HEK293 (cell line): ENCODE data around the gene HERC3.
A peak's percentile ranks its signal among the peaks of the same experiment; 100 is the strongest.

Experiments used
- CTCF ChIA-PET: fragments of 350-600 bp; formaldehyde crosslinking; extraction: SDS; loops from one replicate; lab custom pipeline; 2021; ENCODE audit warnings: antibody characterized with exemption; lab: Yijun Ruan, JAX
- POLR2A ChIA-PET: fragments of 300-600 bp; formaldehyde crosslinking; extraction: SDS; loops from one replicate; lab custom pipeline; 2020; ENCODE audit warnings: antibody characterized with exemption, inconsistent platforms; lab: Yijun Ruan, JAX
- H3K27ac ChIP-seq: fragments of 200-500 bp; sonication (Bioruptor generic); 2 replicates; pipeline ENCODE4 v1.5.1; 2014; ENCODE audit warnings: low read depth, low read length, control low read depth, inconsistent platforms; ENCODE audit errors: extremely low read depth
- H3K36me3 ChIP-seq, 2 experiments: fragments of 200-500 bp in 1 of 2; sonication (Bioruptor generic) in 1 of 2; 1 replicate in 1 of 2; 2 replicates in 1 of 2; pipeline ENCODE4 v1.5.1; 2014 to 2017; ENCODE audit warnings: inconsistent platforms in 2 of 2, low read length in 2 of 2; ENCODE audit not compliant: control insufficient read depth in 2 of 2, insufficient read depth in 1 of 2
- H3K4me1 ChIP-seq: fragments of 200-500 bp; sonication (Bioruptor generic); 2 replicates; pipeline ENCODE4 v1.5.1; 2014; ENCODE audit warnings: mild to moderate bottlenecking, low read length, inconsistent platforms; ENCODE audit not compliant: control insufficient read depth, insufficient read depth
- H3K4me3 ChIP-seq: 2 replicates; pipeline ENCODE4 v1.5.1; 2011; ENCODE audit warnings: low read depth, mild to moderate bottlenecking, control low read depth, low read length, moderate library complexity
- H3K9me3 ChIP-seq: fragments of 200-500 bp; sonication (Bioruptor generic); 2 replicates; pipeline ENCODE4 v1.5.1; 2014; ENCODE audit warnings: low read depth, low read length, inconsistent platforms; ENCODE audit not compliant: control insufficient read depth, insufficient read depth
- MZF1 ChIP-seq: fragments of 450-650 bp; formaldehyde crosslinking; IDR thresholded peaks from 2 replicates; pipeline ENCODE4 v1.5.1; 2017; ENCODE audit warnings: missing biosample characterization, missing genetic modification characterization, borderline replicate concordance
- PRDM1 ChIP-seq: fragments of 450-650 bp; formaldehyde crosslinking; IDR thresholded peaks from 2 replicates; pipeline ENCODE4; 2016; ENCODE audit warnings: missing biosample characterization, missing genetic modification characterization
- ZBTB17 ChIP-seq: fragments of 450-650 bp; formaldehyde crosslinking; IDR thresholded peaks from 2 replicates; pipeline ENCODE4 v1.5.1; 2016; ENCODE audit warnings: missing biosample characterization, missing genetic modification characterization
- ZBTB48 ChIP-seq: fragments of 450-650 bp; formaldehyde crosslinking; IDR thresholded peaks from 2 replicates; pipeline ENCODE4 v1.5.1; 2016; ENCODE audit warnings: missing biosample characterization, missing genetic modification characterization
- ZNF214 ChIP-seq: fragments of 450-650 bp; formaldehyde crosslinking; IDR thresholded peaks from 2 replicates; pipeline ENCODE4 v1.5.1; 2017; ENCODE audit warnings: missing biosample characterization, mild to moderate bottlenecking, missing genetic modification characterization, borderline replicate concordance
- ZNF248 ChIP-seq: fragments of 450-650 bp; formaldehyde crosslinking; IDR thresholded peaks from 2 replicates; pipeline ENCODE4 v1.5.1; 2017; ENCODE audit warnings: missing biosample characterization, missing genetic modification characterization
- ZNF266 ChIP-seq: fragments of 450-650 bp; formaldehyde crosslinking; IDR thresholded peaks from 2 replicates; pipeline ENCODE4 v1.5.1; 2016; ENCODE audit warnings: missing biosample characterization, missing genetic modification characterization, low read depth
- ZNF600 ChIP-seq: fragments of 450-650 bp; formaldehyde crosslinking; IDR thresholded peaks from 2 replicates; pipeline ENCODE4 v1.5.1; 2016; ENCODE audit warnings: missing biosample characterization, missing genetic modification characterization
- ZNF626 ChIP-seq: fragments of 450-650 bp; sonication (Bioruptor Pico); formaldehyde crosslinking; IDR thresholded peaks from 2 replicates; pipeline ENCODE4 v1.5.1; 2018; ENCODE audit warnings: missing biosample characterization, missing genetic modification characterization, inconsistent platforms
- ZNF670 ChIP-seq: fragments of 450-650 bp; formaldehyde crosslinking; IDR thresholded peaks from 2 replicates; pipeline ENCODE4 v1.5.1; 2016; ENCODE audit warnings: missing biosample characterization, missing genetic modification characterization, low read depth
- TF ChIP-seq, protein P1 (sequence below): fragments of 450-650 bp; formaldehyde crosslinking; IDR thresholded peaks from 2 replicates; pipeline ENCODE4; 2016; ENCODE audit warnings: missing biosample characterization, missing genetic modification characterization
- TF ChIP-seq, protein P2 (sequence below): fragments of 450-650 bp; formaldehyde crosslinking; IDR thresholded peaks from 2 replicates; pipeline ENCODE4 v1.5.1; 2016; ENCODE audit warnings: missing biosample characterization, missing genetic modification characterization
- TF ChIP-seq, protein P3 (sequence below): fragments of 450-650 bp; formaldehyde crosslinking; IDR thresholded peaks from 2 replicates; pipeline ENCODE4 v1.5.1; 2016; ENCODE audit warnings: missing biosample characterization, missing genetic modification characterization
- TF ChIP-seq, protein P4 (sequence below): fragments of 450-650 bp; formaldehyde crosslinking; IDR thresholded peaks from 2 replicates; pipeline ENCODE4 v1.5.1; 2017; ENCODE audit warnings: missing biosample characterization, missing genetic modification characterization

Gene HERC3

DNA sequence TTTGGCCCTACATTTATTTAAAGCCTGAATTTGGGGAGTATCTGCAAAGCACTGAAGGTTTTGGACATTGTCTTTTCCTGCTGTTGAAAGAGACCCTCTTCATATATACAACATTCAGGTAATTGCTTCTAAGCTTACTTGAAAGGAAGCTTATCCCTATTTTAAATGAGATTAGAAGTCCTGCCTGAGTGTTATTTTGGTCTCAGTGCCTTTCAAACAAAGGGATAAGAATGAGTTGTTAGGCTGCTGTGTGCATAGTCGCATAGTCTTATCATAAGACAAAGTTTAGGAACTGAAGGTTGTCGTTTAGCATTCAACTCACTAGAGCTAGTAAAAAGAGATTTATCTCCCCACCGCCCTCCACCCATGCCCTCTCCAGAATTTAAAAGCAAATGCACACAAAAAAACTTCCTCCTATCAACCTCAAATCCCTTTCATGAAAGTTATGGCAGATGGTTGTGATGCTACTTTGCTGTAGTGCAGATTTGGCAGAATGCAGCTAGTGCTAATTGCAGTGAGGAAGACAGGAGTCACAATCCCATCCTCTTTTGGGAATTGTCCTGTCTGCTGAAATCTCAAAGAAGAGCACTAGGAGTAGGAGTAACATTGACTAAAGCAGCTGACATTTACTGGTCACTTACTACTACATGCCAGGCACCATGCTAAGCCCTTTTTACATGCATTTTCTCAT lies 5.8 kb downstream of the HERC3 start:
- no peak overlapping the region for H3K4me3 ChIP-seq
- no peak overlapping the region for H3K27ac ChIP-seq
- peaks cover 13% of the 10 kb centered on the region for H3K4me1 ChIP-seq
- ChIA-PET POLR2A (no interaction called here), CTCF (interaction anchor here (0.5 to 0.6 kb wide), 2 partner anchors 60 to 587 kb away, joined by 3 read pairs; no protein-coding TSS in a partner anchor)
- no peak for TF ChIP-seq ZNF266
- TF ChIP-seq MZF1 (tag by site-specific recombination), result no peak
- TF ChIP-seq, protein P1, sequence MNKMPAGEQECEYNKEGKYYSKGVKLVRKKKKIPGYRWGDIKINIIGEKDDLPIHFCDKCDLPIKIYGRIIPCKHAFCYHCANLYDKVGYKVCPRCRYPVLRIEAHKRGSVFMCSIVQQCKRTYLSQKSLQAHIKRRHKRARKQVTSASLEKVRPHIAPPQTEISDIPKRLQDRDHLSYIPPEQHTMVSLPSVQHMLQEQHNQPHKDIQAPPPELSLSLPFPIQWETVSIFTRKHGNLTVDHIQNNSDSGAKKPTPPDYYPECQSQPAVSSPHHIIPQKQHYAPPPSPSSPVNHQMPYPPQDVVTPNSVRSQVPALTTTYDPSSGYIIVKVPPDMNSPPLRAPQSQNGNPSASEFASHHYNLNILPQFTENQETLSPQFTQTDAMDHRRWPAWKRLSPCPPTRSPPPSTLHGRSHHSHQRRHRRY, result no peak
- TF ChIP-seq, protein P2, sequence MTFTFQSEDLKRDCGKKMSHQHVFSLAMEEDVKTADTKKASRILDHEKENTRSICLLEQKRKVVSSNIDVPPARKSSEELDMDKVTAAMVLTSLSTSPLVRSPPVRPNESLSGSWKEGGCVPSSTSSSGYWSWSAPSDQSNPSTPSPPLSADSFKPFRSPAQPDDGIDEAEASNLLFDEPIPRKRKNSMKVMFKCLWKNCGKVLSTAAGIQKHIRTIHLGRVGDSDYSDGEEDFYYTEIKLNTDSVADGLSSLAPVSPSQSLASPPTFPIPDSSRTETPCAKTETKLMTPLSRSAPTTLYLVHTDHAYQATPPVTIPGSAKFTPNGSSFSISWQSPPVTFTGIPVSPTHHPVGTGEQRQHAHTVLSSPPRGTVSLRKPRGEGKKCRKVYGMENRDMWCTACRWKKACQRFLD, result no peak
- TF ChIP-seq, protein P3, sequence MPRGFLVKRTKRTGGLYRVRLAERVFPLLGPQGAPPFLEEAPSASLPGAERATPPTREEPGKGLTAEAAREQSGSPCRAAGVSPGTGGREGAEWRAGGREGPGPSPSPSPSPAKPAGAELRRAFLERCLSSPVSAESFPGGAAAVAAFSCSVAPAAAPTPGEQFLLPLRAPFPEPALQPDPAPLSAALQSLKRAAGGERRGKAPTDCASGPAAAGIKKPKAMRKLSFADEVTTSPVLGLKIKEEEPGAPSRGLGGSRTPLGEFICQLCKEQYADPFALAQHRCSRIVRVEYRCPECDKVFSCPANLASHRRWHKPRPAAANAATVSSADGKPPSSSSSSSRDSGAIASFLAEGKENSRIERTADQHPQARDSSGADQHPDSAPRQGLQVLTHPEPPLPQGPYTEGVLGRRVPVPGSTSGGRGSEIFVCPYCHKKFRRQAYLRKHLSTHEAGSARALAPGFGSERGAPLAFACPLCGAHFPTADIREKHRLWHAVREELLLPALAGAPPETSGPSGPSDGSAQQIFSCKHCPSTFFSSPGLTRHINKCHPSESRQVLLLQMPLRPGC (tag by site-specific recombination), result no peak
- TF ChIP-seq ZNF626 (tag by site-specific recombination), result no peak
- H3K9me3 ChIP-seq, result no peaks in the 10 kb centered on the region
- H3K36me3 ChIP-seq, result no peaks in the 10 kb centered on the region

DNA sequence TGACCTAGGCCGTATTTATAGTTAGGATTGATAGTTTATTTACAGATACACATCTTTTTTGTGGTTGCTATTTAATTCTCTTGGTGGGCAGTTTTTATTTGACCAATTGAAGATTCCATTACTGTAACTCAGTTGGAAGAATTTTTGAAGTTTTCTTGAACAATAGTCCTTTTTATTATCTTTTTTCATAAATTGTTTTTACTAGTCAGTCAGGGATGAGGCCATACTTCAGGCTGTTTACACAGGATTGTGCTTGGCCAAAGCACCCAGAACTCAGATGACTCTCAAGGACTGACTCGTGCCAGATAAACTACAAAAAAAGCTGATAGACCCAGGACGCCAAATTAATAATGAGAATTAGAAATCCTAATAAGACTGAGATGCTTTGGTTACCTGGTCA lies 7.0 kb downstream of the HERC3 start:
- CTCF ChIA-PET, result interaction anchor here (0.5 kb wide), 1 partner anchor 75 kb away, joined by 3 read pairs; no protein-coding TSS in a partner anchor
- TF ChIP-seq ZNF248, result no peak
- TF ChIP-seq, protein P4, sequence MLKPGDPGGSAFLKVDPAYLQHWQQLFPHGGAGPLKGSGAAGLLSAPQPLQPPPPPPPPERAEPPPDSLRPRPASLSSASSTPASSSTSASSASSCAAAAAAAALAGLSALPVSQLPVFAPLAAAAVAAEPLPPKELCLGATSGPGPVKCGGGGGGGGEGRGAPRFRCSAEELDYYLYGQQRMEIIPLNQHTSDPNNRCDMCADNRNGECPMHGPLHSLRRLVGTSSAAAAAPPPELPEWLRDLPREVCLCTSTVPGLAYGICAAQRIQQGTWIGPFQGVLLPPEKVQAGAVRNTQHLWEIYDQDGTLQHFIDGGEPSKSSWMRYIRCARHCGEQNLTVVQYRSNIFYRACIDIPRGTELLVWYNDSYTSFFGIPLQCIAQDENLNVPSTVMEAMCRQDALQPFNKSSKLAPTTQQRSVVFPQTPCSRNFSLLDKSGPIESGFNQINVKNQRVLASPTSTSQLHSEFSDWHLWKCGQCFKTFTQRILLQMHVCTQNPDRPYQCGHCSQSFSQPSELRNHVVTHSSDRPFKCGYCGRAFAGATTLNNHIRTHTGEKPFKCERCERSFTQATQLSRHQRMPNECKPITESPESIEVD (tag by site-specific recombination), result 0 out of 2 replicates have a peak, but pooled peaks have one; percentile 34
- 0 out of 2 replicates have a peak, but pooled peaks have one; percentile 36 for TF ChIP-seq ZBTB17 (tag by site-specific recombination)
- H3K4me1 ChIP-seq, result peaks cover 13% of the 10 kb centered on the region
- POLR2A ChIA-PET, result no interaction called here
- no peaks in the 10 kb centered on the region for H3K9me3 ChIP-seq
- H3K4me3 ChIP-seq, result no peak overlapping the region
- no peak overlapping the region for H3K27ac ChIP-seq
- H3K36me3 ChIP-seq, result no peaks in the 10 kb centered on the region

DNA sequence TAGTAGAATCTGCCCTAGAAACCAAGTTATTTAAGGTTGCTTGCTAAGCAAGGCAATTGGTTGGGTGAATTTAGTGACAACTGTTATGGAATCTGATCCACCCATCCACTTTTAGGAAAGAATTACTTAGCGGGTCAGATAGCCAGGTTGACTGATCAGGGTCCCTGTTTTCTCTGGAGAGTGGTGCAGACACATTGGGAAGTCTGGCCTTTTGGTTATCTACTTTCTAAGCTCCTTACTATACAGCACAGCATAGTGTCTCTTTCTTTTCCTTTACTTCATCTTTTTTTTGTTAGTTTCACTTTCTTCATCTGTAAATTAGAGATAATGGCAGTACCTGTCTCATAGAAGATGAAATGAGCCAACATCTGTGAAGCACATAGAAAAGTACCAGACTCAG lies 7.4 kb downstream of the HERC3 start:
- CTCF ChIA-PET, result interaction anchor here (0.5 kb wide), 1 partner anchor 75 kb away, joined by 3 read pairs; no protein-coding TSS in a partner anchor
- Histone ChIP-seq H3K4me3 (no peak overlapping the region), H3K9me3 (no peaks in the 10 kb centered on the region), H3K36me3 (no peaks in the 10 kb centered on the region), H3K27ac (no peak overlapping the region), H3K4me1 (peaks cover 13% of the 10 kb centered on the region)
- TF ChIP-seq ZNF214 (tag by site-specific recombination), result no peak
- 0 out of 2 replicates have a peak, but pooled peaks have one; percentile 35 for TF ChIP-seq PRDM1 (tag by site-specific recombination)
- TF ChIP-seq ZNF600 (tag by site-specific recombination), result 0 out of 2 replicates have a peak, but pooled peaks have one; percentile 26
- TF ChIP-seq ZBTB48 (tag by site-specific recombination), result no peak
- no peak for TF ChIP-seq ZNF670 (tag by site-specific recombination)
- POLR2A ChIA-PET, result no interaction called here
